ENCODE measurements around the gene MYZAP.

MYZAP gene

GRCh38 chr15:57589281-57589680 lies 2.4 kb upstream of the MYZAP start:
- no peak overlapping the region for H3K27ac Mint-ChIP-seq
- no peaks in the 10 kb centered on the region for H3K9me3 Mint-ChIP-seq
- no peak for DNase-seq
- no peaks in the 10 kb centered on the region for H3K36me3 Mint-ChIP-seq (ENCODE audit: insufficient read depth)
- peaks cover 3 to 6% of the 10 kb centered on the region in 2 donors for H3K4me1 Mint-ChIP-seq (ENCODE audit: low read depth in 2 of 2)
- H3K4me3 Mint-ChIP-seq = no peak overlapping the region
- H3K27me3 Mint-ChIP-seq = peaks cover 70 to 77% of the 10 kb centered on the region in 2 donors
- no peak for ATAC-seq (replicated peaks)

GRCh38 chr15:57589754-57590153 lies 1.9 kb upstream of the MYZAP start:
- Mint-ChIP-seq H3K27ac (no peak overlapping the region), H3K4me3 (no peak overlapping the region), H3K4me1 (ENCODE audit: low read depth in 2 of 2) (peaks cover 3 to 6% of the 10 kb centered on the region in 2 donors), H3K9me3 (no peaks in the 10 kb centered on the region), H3K36me3 (ENCODE audit: insufficient read depth) (no peaks in the 10 kb centered on the region), H3K27me3 (peaks cover 70 to 82% of the 10 kb centered on the region in 2 donors)
- ATAC-seq (replicated peaks) (no peak), DNase-seq (no peak)

GRCh38 chr15:57591237-57591821 lies 375 bp upstream of the MYZAP start:
- Mint-ChIP-seq H3K9me3 (no peaks in the 10 kb centered on the region), H3K4me3 (no peak overlapping the region), H3K36me3 (ENCODE audit: insufficient read depth) (no peaks in the 10 kb centered on the region), H3K4me1 (ENCODE audit: low read depth in 2 of 2) (peaks cover 3 to 6% of the 10 kb centered on the region in 2 donors), H3K27me3 (peaks cover 67 to 85% of the 10 kb centered on the region in 2 donors), H3K27ac (no peak overlapping the region)
- no peak for ATAC-seq (replicated peaks)
- DNase-seq = no peak

- ATAC-seq (replicated peaks) (no peak), DNase-seq (no peak)
- Mint-ChIP-seq H3K9me3 (no peaks in the 10 kb centered on the region), H3K27ac (no peak overlapping the region), H3K36me3 (ENCODE audit: insufficient read depth) (no peaks in the 10 kb centered on the region), H3K4me1 (ENCODE audit: low read depth in 2 of 2) (peaks cover 3 to 5% of the 10 kb centered on the region in 2 donors), H3K27me3 (peaks cover 62 to 90% of the 10 kb centered on the region in 2 donors), H3K4me3 (no peak overlapping the region)
Measured at GRCh38 chr15:57592426-57592825, 722 bp downstream of the MYZAP start.

- Mint-ChIP-seq H3K27ac (no peak overlapping the region), H3K9me3 (no peaks in the 10 kb centered on the region), H3K4me1 (ENCODE audit: low read depth in 2 of 2) (peaks cover 3% of the 10 kb centered on the region in 2 donors), H3K36me3 (ENCODE audit: insufficient read depth) (no peaks in the 10 kb centered on the region), H3K27me3 (peaks cover 57 to 90% of the 10 kb centered on the region in 2 donors), H3K4me3 (no peak overlapping the region)
- ATAC-seq (replicated peaks) (no peak), DNase-seq (no peak)
Measured at GRCh38 chr15:57592836-57593420, 1.2 kb downstream of the MYZAP start.

- H3K4me3 Mint-ChIP-seq = no peak overlapping the region
- no peaks in the 10 kb centered on the region for H3K9me3 Mint-ChIP-seq
- H3K36me3 Mint-ChIP-seq (ENCODE audit: insufficient read depth) = no peaks in the 10 kb centered on the region
- H3K27me3 Mint-ChIP-seq = peaks cover 54 to 90% of the 10 kb centered on the region in 2 donors
- peaks cover 3% of the 10 kb centered on the region in 2 donors for H3K4me1 Mint-ChIP-seq (ENCODE audit: low read depth in 2 of 2)
- DNase-seq (no peak), ATAC-seq (replicated peaks) (no peak)
- no peak overlapping the region for H3K27ac Mint-ChIP-seq
Measured at GRCh38 chr15:57594479-57594878, 2.8 kb downstream of the MYZAP start.

- no peaks in the 10 kb centered on the region for H3K9me3 Mint-ChIP-seq
- no peak for DNase-seq
- H3K4me1 Mint-ChIP-seq (ENCODE audit: low read depth in 2 of 2) = peaks cover 3% of the 10 kb centered on the region in 2 donors
- no peak for ATAC-seq (replicated peaks)
- no peak overlapping the region for H3K4me3 Mint-ChIP-seq
- H3K27ac Mint-ChIP-seq = no peak overlapping the region
- H3K27me3 Mint-ChIP-seq = peaks cover 47 to 86% of the 10 kb centered on the region in 2 donors
- no peaks in the 10 kb centered on the region for H3K36me3 Mint-ChIP-seq (ENCODE audit: insufficient read depth)
Measured at GRCh38 chr15:57595011-57595866, 3.5 kb downstream of the MYZAP start.

- peaks cover 1% of the 10 kb centered on the region in 2 donors for H3K4me1 Mint-ChIP-seq (ENCODE audit: low read depth in 2 of 2)
- H3K4me3 Mint-ChIP-seq = no peak overlapping the region
- no peak overlapping the region for H3K27ac Mint-ChIP-seq
- ATAC-seq (replicated peaks) = no peak
- H3K27me3 Mint-ChIP-seq = peaks cover 41 to 79% of the 10 kb centered on the region in 2 donors
- no peaks in the 10 kb centered on the region for H3K9me3 Mint-ChIP-seq
- H3K36me3 Mint-ChIP-seq (ENCODE audit: insufficient read depth) = no peaks in the 10 kb centered on the region
- DNase-seq = no peak
Measured at GRCh38 chr15:57596301-57596855, 4.7 kb downstream of the MYZAP start.

GRCh38 chr15:57596978-57597377 lies 5.3 kb downstream of the MYZAP start:
- H3K9me3 Mint-ChIP-seq = no peaks in the 10 kb centered on the region
- H3K27me3 Mint-ChIP-seq = peaks cover 43 to 77% of the 10 kb centered on the region in 2 donors
- H3K36me3 Mint-ChIP-seq (ENCODE audit: insufficient read depth) = no peaks in the 10 kb centered on the region
- no peak overlapping the region for H3K4me3 Mint-ChIP-seq
- no peak for DNase-seq
- H3K27ac Mint-ChIP-seq = no peak overlapping the region
- no peaks in the 10 kb centered on the region for H3K4me1 Mint-ChIP-seq (ENCODE audit: low read depth in 2 of 2)
- ATAC-seq (replicated peaks) = no peak

- no peak for ATAC-seq (replicated peaks)
- Mint-ChIP-seq H3K27ac (no peak overlapping the region), H3K9me3 (no peaks in the 10 kb centered on the region), H3K4me1 (ENCODE audit: low read depth in 2 of 2) (no peaks in the 10 kb centered on the region), H3K36me3 (ENCODE audit: insufficient read depth) (no peaks in the 10 kb centered on the region), H3K4me3 (no peak overlapping the region), H3K27me3 (peaks cover 45 to 76% of the 10 kb centered on the region in 2 donors)
- DNase-seq = no peak
Measured at GRCh38 chr15:57597431-57597830, 5.7 kb downstream of the MYZAP start.

GRCh38 chr15:57598346-57598745 lies 6.6 kb downstream of the MYZAP start:
- ATAC-seq (replicated peaks) (no peak), DNase-seq (no peak)
- H3K36me3 Mint-ChIP-seq (ENCODE audit: insufficient read depth) = no peaks in the 10 kb centered on the region
- no peak overlapping the region for H3K4me3 Mint-ChIP-seq
- no peak overlapping the region for H3K27ac Mint-ChIP-seq
- H3K4me1 Mint-ChIP-seq (ENCODE audit: low read depth in 2 of 2) = no peaks in the 10 kb centered on the region
- peaks cover 48 to 67% of the 10 kb centered on the region in 2 donors for H3K27me3 Mint-ChIP-seq
- H3K9me3 Mint-ChIP-seq = no peaks in the 10 kb centered on the region

- Mint-ChIP-seq H3K36me3 (ENCODE audit: insufficient read depth) (no peaks in the 10 kb centered on the region), H3K4me1 (ENCODE audit: low read depth in 2 of 2) (no peaks in the 10 kb centered on the region), H3K9me3 (no peaks in the 10 kb centered on the region), H3K27ac (no peak overlapping the region), H3K27me3 (peaks cover 51 to 65% of the 10 kb centered on the region in 2 donors), H3K4me3 (no peak overlapping the region)
- DNase-seq = no peak
- no peak for ATAC-seq (replicated peaks)
Measured at GRCh38 chr15:57599296-57599810, 7.6 kb downstream of the MYZAP start.

GRCh38 chr15:57600197-57600596 lies 8.5 kb downstream of the MYZAP start:
- ATAC-seq (replicated peaks) = no peak
- H3K27me3 Mint-ChIP-seq = peaks cover 54 to 65% of the 10 kb centered on the region in 2 donors
- no peaks in the 10 kb centered on the region for H3K4me1 Mint-ChIP-seq (ENCODE audit: low read depth in 2 of 2)
- H3K9me3 Mint-ChIP-seq = no peaks in the 10 kb centered on the region
- no peak overlapping the region for H3K4me3 Mint-ChIP-seq
- DNase-seq = no peak
- no peak overlapping the region for H3K27ac Mint-ChIP-seq
- no peaks in the 10 kb centered on the region for H3K36me3 Mint-ChIP-seq (ENCODE audit: insufficient read depth)

Data from effector memory CD8-positive, alpha-beta T cell (primary cell).